ENCODE results near the gene EFNA5.
A peak's percentile ranks its signal among the peaks of the same experiment; 100 is the strongest.

EFNA5 gene

DNA sequence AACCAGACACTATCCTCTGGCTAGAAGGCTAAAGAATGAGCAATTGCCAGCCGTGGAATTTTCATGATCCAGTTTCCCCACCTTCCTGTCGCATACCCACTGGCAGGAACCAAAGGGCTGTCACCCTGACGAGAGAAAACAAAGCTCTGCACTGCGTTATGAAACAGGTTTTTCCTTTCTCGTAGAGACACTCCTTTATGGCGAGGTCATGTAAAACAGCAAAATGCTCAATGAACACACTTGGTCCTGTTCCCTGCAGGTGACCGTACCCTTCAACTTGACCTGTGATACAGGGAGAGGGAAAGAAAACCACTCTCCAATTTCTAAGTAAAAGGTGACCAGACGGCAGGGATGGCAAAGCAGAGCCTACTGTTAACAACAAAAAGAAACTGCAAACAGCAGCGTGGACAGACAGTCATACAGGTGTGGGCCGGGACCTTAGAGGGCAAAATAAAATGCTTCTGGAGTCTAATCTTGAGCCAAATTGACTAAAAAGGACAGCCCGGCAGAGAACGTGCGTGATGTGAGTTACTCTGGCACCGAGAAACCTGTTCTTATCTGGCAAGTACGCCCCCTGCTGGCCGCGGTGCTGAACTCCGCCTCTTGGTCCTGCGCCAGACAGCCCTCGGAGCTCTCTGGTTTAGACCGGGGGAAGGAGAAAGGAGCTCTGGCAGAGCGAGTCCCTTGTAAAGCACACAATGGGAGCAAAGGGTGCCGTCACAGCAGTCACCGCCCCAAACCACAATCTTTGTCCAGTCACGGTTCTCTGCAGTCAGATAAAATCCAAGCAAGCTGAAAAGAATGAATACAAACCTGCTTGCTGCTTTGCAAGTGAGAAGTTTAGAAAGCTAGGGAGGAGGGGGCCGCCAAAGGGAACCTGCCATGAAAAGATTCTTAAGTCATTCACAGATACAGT, 98.9 kb downstream of the EFNA5 start (continued):
- TF ChIP-seq, protein P1, sequence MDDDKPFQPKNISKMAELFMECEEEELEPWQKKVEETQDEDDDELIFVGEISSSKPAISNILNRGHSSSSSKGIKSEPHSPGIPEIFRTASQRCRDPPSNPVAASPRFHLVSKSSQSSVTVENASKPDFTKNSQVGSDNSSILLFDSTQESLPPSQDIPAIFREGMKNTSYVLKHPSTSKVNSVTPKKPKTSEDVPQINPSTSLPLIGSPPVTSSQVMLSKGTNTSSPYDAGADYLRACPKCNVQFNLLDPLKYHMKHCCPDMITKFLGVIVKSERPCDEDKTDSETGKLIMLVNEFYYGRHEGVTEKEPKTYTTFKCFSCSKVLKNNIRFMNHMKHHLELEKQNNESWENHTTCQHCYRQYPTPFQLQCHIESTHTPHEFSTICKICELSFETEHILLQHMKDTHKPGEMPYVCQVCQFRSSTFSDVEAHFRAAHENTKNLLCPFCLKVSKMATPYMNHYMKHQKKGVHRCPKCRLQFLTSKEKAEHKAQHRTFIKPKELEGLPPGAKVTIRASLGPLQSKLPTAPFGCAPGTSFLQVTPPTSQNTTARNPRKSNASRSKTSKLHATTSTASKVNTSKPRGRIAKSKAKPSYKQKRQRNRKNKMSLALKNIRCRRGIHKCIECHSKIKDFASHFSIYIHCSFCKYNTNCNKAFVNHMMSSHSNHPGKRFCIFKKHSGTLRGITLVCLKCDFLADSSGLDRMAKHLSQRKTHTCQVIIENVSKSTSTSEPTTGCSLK (tag by site-specific recombination; IDR thresholded peaks at IDR 0.05), result no peak
- TF ChIP-seq GLIS1 (tag by site-specific recombination; IDR thresholded peaks at IDR 0.05), result peak; percentile 33; the same call in 1 of the 2 replicates
- TF ChIP-seq ZNF571 (tag by site-specific recombination; IDR thresholded peaks at IDR 0.05), result no peak
- no peak for TF ChIP-seq SALL2 (tag by site-specific recombination; IDR thresholded peaks at IDR 0.05; ENCODE audit: borderline replicate concordance)
- TF ChIP-seq ZNF350 (tag by site-specific recombination; IDR thresholded peaks at IDR 0.05), result no peak
- no peak for TF ChIP-seq ZNF324 (tag by site-specific recombination; IDR thresholded peaks at IDR 0.05)
- TF ChIP-seq ZFP69B (tag by site-specific recombination; IDR thresholded peaks at IDR 0.05), result no peak
- TF ChIP-seq, protein P2, sequence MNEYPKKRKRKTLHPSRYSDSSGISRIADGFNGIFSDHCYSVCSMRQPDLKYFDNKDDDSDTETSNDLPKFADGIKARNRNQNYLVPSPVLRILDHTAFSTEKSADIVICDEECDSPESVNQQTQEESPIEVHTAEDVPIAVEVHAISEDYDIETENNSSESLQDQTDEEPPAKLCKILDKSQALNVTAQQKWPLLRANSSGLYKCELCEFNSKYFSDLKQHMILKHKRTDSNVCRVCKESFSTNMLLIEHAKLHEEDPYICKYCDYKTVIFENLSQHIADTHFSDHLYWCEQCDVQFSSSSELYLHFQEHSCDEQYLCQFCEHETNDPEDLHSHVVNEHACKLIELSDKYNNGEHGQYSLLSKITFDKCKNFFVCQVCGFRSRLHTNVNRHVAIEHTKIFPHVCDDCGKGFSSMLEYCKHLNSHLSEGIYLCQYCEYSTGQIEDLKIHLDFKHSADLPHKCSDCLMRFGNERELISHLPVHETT (tag by site-specific recombination; IDR thresholded peaks at IDR 0.05), result no peak
- peak; percentile 58; the same call in 1 of the 2 replicates for TF ChIP-seq ZNF2 (tag by site-specific recombination; IDR thresholded peaks at IDR 0.05)
- TF ChIP-seq ZNF416 (tag by site-specific recombination; IDR thresholded peaks at IDR 0.05), result no peak
- peak; percentile 61; the same call in 1 of the 2 replicates for TF ChIP-seq ZNF843 (tag by site-specific recombination; IDR thresholded peaks at IDR 0.05)
- TF ChIP-seq, protein P3, sequence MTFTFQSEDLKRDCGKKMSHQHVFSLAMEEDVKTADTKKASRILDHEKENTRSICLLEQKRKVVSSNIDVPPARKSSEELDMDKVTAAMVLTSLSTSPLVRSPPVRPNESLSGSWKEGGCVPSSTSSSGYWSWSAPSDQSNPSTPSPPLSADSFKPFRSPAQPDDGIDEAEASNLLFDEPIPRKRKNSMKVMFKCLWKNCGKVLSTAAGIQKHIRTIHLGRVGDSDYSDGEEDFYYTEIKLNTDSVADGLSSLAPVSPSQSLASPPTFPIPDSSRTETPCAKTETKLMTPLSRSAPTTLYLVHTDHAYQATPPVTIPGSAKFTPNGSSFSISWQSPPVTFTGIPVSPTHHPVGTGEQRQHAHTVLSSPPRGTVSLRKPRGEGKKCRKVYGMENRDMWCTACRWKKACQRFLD (tag by site-specific recombination; IDR thresholded peaks at IDR 0.05), result no peak
- peak; percentile 58; the same call in 1 of the 2 replicates for TF ChIP-seq ZBTB6 (tag by site-specific recombination; IDR thresholded peaks at IDR 0.05)
- no peak for TF ChIP-seq ZNF302 (tag by site-specific recombination; IDR thresholded peaks at IDR 0.05; ENCODE audit: low read depth)
- TF ChIP-seq ZNF660 (tag by site-specific recombination; IDR thresholded peaks at IDR 0.05), result peak; percentile 96; the same call in 1 of the 2 replicates
- TF ChIP-seq SP2 (tag by site-specific recombination; IDR thresholded peaks at IDR 0.05), result no peak
- peak; percentile 54 for TF ChIP-seq KLF1 (tag by site-specific recombination; IDR thresholded peaks at IDR 0.05)
- no peak for TF ChIP-seq ZNF16 (tag by site-specific recombination; IDR thresholded peaks at IDR 0.05; ENCODE audit: low read depth)
- peak; percentile 77 for TF ChIP-seq PRDM1 (tag by site-specific recombination; IDR thresholded peaks at IDR 0.05)
- TF ChIP-seq FEZF1 (tag by site-specific recombination; IDR thresholded peaks at IDR 0.05), result peak; percentile 50
- TF ChIP-seq, protein P4, sequence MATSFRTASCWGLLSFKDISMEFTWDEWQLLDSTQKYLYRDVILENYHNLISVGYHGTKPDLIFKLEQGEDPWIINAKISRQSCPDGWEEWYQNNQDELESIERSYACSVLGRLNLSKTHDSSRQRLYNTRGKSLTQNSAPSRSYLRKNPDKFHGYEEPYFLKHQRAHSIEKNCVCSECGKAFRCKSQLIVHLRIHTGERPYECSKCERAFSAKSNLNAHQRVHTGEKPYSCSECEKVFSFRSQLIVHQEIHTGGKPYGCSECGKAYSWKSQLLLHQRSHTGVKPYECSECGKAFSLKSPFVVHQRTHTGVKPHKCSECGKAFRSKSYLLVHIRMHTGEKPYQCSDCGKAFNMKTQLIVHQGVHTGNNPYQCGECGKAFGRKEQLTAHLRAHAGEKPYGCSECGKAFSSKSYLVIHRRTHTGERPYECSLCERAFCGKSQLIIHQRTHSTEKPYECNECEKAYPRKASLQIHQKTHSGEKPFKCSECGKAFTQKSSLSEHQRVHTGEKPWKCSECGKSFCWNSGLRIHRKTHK (tag by site-specific recombination; IDR thresholded peaks at IDR 0.05), result no peak
- no peak for TF ChIP-seq ZNF677 (tag by site-specific recombination; IDR thresholded peaks at IDR 0.05)
- TF ChIP-seq ZNF488 (tag by site-specific recombination; IDR thresholded peaks at IDR 0.05), result no peak
- TF ChIP-seq, protein P5, sequence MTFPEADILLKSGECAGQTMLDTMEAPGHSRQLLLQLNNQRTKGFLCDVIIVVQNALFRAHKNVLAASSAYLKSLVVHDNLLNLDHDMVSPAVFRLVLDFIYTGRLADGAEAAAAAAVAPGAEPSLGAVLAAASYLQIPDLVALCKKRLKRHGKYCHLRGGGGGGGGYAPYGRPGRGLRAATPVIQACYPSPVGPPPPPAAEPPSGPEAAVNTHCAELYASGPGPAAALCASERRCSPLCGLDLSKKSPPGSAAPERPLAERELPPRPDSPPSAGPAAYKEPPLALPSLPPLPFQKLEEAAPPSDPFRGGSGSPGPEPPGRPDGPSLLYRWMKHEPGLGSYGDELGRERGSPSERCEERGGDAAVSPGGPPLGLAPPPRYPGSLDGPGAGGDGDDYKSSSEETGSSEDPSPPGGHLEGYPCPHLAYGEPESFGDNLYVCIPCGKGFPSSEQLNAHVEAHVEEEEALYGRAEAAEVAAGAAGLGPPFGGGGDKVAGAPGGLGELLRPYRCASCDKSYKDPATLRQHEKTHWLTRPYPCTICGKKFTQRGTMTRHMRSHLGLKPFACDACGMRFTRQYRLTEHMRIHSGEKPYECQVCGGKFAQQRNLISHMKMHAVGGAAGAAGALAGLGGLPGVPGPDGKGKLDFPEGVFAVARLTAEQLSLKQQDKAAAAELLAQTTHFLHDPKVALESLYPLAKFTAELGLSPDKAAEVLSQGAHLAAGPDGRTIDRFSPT (tag by site-specific recombination; IDR thresholded peaks at IDR 0.05), result peak; percentile 35; the same call in 1 of the 2 replicates
- no peak for TF ChIP-seq ZNF514 (tag by site-specific recombination; IDR thresholded peaks at IDR 0.05)
- TF ChIP-seq ZNF292 (tag by site-specific recombination; IDR thresholded peaks at IDR 0.05; ENCODE audit: borderline replicate concordance, low read depth), result no peak
- no peak for TF ChIP-seq MEIS1 (CRISPR knock-in tag; IDR thresholded peaks at IDR 0.05; ENCODE audit: borderline replicate concordance)
- TF ChIP-seq ZNF791 (tag by site-specific recombination; IDR thresholded peaks at IDR 0.05), result no peak
- no peak for TF ChIP-seq ZNF174 (tag by site-specific recombination; IDR thresholded peaks at IDR 0.05)

Measured in HEK293 (cell line).